ENCODE measurements around the gene PALM2AKAP2. TPM values are rescaled to one million over a fixed set of nuclear protein-coding genes. Genes with fewer than 3 reads are reported as not detected.

The PALM2AKAP2 gene
- total RNA-seq, 6 experiments from 2014 or later = 26.4 to 50.3 (median 32.2) TPM

GRCh38 chr9:109793921-109794320 lies 13.9 kb downstream of the PALM2AKAP2 start:
- Histone ChIP-seq H3K36me3 (no peaks in the 10 kb centered on the region), H3K27ac (peak overlapping the region; percentile 80 to 93 (median 90)), H3K4me1 (peaks cover 0 to 82% (median 34%) of the 10 kb centered on the region in 4 donors), H3K27me3 (no peaks in the 10 kb centered on the region), H3K9me3 (no peaks in the 10 kb centered on the region), H3K4me3 (peak overlapping the region in 2 of 3 donors; percentile 2 to 33)
- intact Hi-C loops (cut with DNase I) = no loop called here
- DNase-seq (no peak), ATAC-seq (no peak)
- TF ChIP-seq POLR2A (IDR thresholded peaks at IDR 0.05) (no peak), CTCF (IDR thresholded peaks at IDR 0.05) (no peak)
- 33% methylated on average over 4 of the region's 4 CpGs for WGBS (ENCODE audit: insufficient coverage, low coverage, low lambda C conversion rate, missing lambda C conversion rate)

GRCh38 chr9:109794361-109795012 lies 14.5 kb downstream of the PALM2AKAP2 start:
- H3K36me3 ChIP-seq = no peaks in the 10 kb centered on the region
- peak overlapping the region; percentile 80 to 93 (median 90) for H3K27ac ChIP-seq
- H3K9me3 ChIP-seq = no peaks in the 10 kb centered on the region
- peaks cover 0 to 76% (median 32%) of the 10 kb centered on the region in 4 donors for H3K4me1 ChIP-seq
- ATAC-seq (peak; percentile 47 to 77 (median 69)), DNase-seq (peak in 2 of 3 donors; percentile 69 to 79)
- 33% methylated on average over 4 of the region's 4 CpGs for WGBS (ENCODE audit: insufficient coverage, low coverage, low lambda C conversion rate, missing lambda C conversion rate)
- H3K4me3 ChIP-seq = peak overlapping the region in 1 of 3 donors; percentile 2
- intact Hi-C loops (cut with DNase I) = no loop called here
- TF ChIP-seq POLR2A (IDR thresholded peaks at IDR 0.05) (peak; percentile 60), CTCF (IDR thresholded peaks at IDR 0.05) (peak in 1 of 4 donors; percentile 32)
- no peaks in the 10 kb centered on the region for H3K27me3 ChIP-seq

GRCh38 chr9:109795613-109796012 lies 15.6 kb downstream of the PALM2AKAP2 start:
- WGBS (ENCODE audit: insufficient coverage, low coverage, low lambda C conversion rate, missing lambda C conversion rate) = 21% methylated on average over 3 of the region's 3 CpGs
- ATAC-seq (peak in 3 of 4 donors; percentile 14 to 52 (median 45)), DNase-seq (peak in 2 of 3 donors; percentile 58 to 69)
- peak overlapping the region; percentile 36 to 93 (median 90) for H3K27ac ChIP-seq
- H3K36me3 ChIP-seq = no peaks in the 10 kb centered on the region
- peaks cover 0 to 69% (median 27%) of the 10 kb centered on the region in 4 donors for H3K4me1 ChIP-seq
- intact Hi-C loops (cut with DNase I) = no loop called here
- no peak overlapping the region for H3K4me3 ChIP-seq
- no peaks in the 10 kb centered on the region for H3K9me3 ChIP-seq
- TF ChIP-seq CTCF (IDR thresholded peaks at IDR 0.05) (no peak), POLR2A (IDR thresholded peaks at IDR 0.05) (peak; percentile 42)
- no peaks in the 10 kb centered on the region for H3K27me3 ChIP-seq

- DNase-seq (no peak), ATAC-seq (no peak)
- Histone ChIP-seq H3K9me3 (no peaks in the 10 kb centered on the region), H3K4me3 (no peak overlapping the region), H3K27ac (peak overlapping the region; percentile 36 to 93 (median 90)), H3K4me1 (peaks cover 0 to 69% (median 27%) of the 10 kb centered on the region in 4 donors), H3K27me3 (no peaks in the 10 kb centered on the region), H3K36me3 (no peaks in the 10 kb centered on the region)
- intact Hi-C loops (cut with DNase I) = no loop called here
- WGBS (ENCODE audit: insufficient coverage, low coverage, low lambda C conversion rate, missing lambda C conversion rate) = 83% methylated on average over 1 of the region's 1 CpG
- TF ChIP-seq CTCF (IDR thresholded peaks at IDR 0.05) = no peak
- no peak for TF ChIP-seq POLR2A (IDR thresholded peaks at IDR 0.05)
Measured at GRCh38 chr9:109796078-109796477, 16.1 kb downstream of the PALM2AKAP2 start.
